Ovary (tissue), 3 donors: ENCODE data around the gene TNNT3.

ENCODE experiments used
- CTCF ChIP-seq, 3 donors: fragments of 450-650 bp in 2 of 3; fragments of 200-600 bp in 1 of 3; IDR thresholded peaks; one replicate each; pipeline versions ENCODE4 v1.5.1 to v1.8.0; 2016 to 2022; ENCODE audit warnings: antibody characterized with exemption in 3 of 3, mild to moderate bottlenecking in 1 of 3
- POLR2A ChIP-seq: fragments of 450-650 bp; IDR thresholded peaks from one replicate; pipeline ENCODE4 v1.6.1; 2017; ENCODE audit warnings: antibody characterized with exemption, mild to moderate bottlenecking, moderate library complexity
- donor health status: DM: no; HTN: no; CAD: no.

DNA sequence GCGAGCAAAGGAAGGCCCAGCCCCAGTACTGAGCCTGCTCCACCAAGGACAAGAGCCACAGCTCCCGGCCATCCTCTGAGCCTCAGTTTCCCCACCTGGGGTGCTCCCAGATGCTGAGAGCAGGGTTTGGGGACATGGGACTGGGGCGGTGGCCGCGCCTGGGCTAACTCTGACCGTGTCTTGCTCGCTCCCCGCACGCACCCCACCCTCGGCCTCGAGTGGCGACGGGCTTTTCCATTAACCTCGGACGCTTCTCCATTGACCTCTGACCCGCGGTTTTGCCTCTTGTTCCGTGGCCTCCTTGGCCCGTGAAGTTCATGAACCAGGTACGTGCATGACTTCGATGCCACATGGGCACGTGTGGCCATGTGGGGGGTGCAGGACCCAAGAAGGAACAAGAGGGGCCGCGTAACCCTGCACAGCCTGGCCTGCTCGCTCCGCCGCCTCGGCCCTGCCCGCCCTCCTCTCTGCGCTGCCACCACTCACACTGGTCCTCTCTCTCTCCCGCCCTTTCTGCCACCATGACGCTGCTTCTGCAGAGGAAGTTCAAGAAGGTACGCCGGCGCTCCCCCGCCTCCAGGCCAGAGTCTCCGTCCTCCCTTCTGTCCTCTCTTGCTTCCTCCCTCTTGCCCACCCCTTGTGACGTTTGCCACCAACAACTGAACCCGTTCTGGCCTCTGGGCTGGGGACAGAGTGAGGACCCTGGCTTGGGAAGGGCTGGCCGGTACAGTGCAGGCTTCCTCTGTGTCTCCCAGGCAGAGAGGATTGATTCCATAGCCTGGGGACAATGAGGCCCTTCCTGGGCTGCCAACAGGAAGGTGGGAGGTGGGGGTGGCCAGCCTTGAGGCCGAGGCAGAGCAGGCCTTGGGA is 6.9 kb downstream of the TNNT3 start:
- TF ChIP-seq CTCF (IDR thresholded peaks at IDR 0.05) = no peak
- no peak for TF ChIP-seq POLR2A
